ENCODE data around the gene ABL1.

ABL1 gene

GRCh38 chr9:130911254-130912049 is 76.4 kb downstream of the ABL1 start:
- in situ Hi-C loops (cut with MboI; ENCODE audit: low sequenced_read_pairs, unreplicated experiment) = no loop called here
- no peak for TF ChIP-seq CTCF (IDR thresholded peaks at IDR 0.05; ENCODE audit: borderline replicate concordance, control extremely low read depth, extremely low read depth, insufficient read depth, missing control alignments)
- no peak for DNase-seq (ENCODE audit: low spot score)

- TF ChIP-seq CTCF (IDR thresholded peaks at IDR 0.05; ENCODE audit: borderline replicate concordance, control extremely low read depth, extremely low read depth, insufficient read depth, missing control alignments) = no peak
- DNase-seq (ENCODE audit: low spot score) = no peak
- in situ Hi-C loops (cut with MboI; ENCODE audit: low sequenced_read_pairs, unreplicated experiment) = no loop called here
These were observed 78.0 kb downstream of the ABL1 start for GRCh38 chr9:130912932-130913598.

GRCh38 chr9:130913599-130914416 is 78.8 kb downstream of the ABL1 start:
- TF ChIP-seq CTCF (IDR thresholded peaks at IDR 0.05; ENCODE audit: borderline replicate concordance, control extremely low read depth, extremely low read depth, insufficient read depth, missing control alignments) = no peak
- in situ Hi-C loops (cut with MboI; ENCODE audit: low sequenced_read_pairs, unreplicated experiment) = no loop called here
- DNase-seq (ENCODE audit: low spot score) = no peak

DNA sequence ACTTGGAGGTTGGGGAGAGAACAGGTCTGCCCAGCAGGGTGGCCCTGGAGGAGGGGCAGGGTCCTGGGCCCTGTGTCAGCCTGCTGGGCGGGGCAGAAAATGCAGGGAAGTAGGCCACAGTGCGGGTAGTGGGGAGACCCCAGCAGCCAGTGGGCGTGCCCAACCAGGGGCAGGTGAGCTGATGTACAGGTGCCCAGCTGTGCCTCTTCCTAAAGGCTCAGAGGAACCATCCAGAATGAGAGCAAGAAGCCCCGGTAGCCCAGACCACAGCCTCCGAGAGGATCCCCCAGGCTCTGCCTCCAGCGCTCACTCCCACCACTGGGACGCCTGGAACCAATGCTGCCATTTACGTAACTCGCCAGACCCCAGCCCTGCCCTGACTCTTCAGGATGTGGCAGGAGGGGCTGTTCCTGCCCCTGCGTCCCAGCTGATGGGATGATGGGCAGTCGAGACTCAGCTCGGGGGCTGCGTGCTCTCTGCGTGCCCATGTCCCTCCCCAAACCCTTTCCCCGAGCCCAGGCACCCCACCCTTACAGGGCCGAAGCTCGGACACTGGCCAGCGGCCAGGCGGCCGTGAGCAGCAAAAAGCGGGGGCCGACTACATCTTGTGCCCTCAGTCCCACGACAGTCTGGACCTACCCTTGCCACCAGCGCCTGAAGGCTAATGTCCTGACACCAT is 79.5 kb downstream of the ABL1 start:
- DNase-seq (ENCODE audit: low spot score) = no peak
- in situ Hi-C loops (cut with MboI; ENCODE audit: low sequenced_read_pairs, unreplicated experiment) = no loop called here
- no peak for TF ChIP-seq CTCF (IDR thresholded peaks at IDR 0.05; ENCODE audit: borderline replicate concordance, control extremely low read depth, extremely low read depth, insufficient read depth, missing control alignments)

DNA sequence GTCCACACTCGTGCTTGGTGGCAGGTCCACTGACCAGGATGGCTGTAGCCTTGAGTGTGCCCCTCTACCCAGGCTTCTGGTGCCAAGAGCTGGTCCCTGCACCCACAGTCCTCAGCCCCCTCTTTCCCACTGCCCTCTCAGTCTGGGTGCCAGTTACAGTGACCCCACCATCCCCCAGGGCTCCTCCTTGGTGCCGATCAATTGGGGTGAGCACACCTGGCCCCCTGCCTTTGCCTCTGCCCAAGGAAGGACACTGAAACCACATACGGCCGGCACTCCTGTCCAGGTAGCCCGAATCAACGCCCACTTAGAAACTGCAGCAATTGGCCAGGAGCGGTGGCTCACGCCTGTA is 80.0 kb downstream of the ABL1 start:
- in situ Hi-C loops (cut with MboI; ENCODE audit: low sequenced_read_pairs, unreplicated experiment) = no loop called here
- no peak for DNase-seq (ENCODE audit: low spot score)
- no peak for TF ChIP-seq CTCF (IDR thresholded peaks at IDR 0.05; ENCODE audit: borderline replicate concordance, control extremely low read depth, extremely low read depth, insufficient read depth, missing control alignments)
